ENCODE measurements around the gene IFIT2.

DNA sequence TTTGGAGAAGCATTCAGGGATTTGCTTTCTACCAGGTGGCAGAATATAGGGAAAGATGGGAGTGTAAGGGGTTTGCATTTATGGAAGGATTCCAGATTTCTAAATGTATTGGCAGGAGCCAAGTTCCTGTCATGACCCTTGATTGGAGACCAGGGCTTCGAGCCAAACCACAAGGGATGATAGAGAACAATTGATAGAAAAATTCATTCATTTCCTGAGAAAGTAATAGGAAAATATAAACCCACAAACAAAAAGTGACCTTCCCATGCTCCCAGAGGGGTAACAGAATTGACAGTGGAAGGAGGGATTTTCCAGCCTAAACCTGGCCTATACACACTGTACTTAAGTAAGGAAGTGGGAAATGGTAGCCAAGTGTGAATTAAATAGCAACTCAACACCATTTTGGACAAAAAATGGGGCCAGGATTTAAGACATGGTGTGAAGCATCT lies 22.4 kb upstream of the IFIT2 start:
- no peak for TF ChIP-seq SUZ12 (IDR thresholded peaks at IDR 0.05)
- no peak for TF ChIP-seq L3MBTL2 (conservative IDR thresholded peaks at IDR 0.05)
- no peak for TF ChIP-seq TARDBP (IDR thresholded peaks at IDR 0.05)
- TF ChIP-seq NFRKB (IDR thresholded peaks at IDR 0.05): no peak
- TF ChIP-seq FOXM1 (IDR thresholded peaks at IDR 0.05; ENCODE audit: borderline replicate concordance): no peak
- no peak for TF ChIP-seq BHLHE40 (IDR thresholded peaks at IDR 0.05; ENCODE audit: borderline replicate concordance)
- TF ChIP-seq FOXA1 (IDR thresholded peaks at IDR 0.05): no peak
- no peak for TF ChIP-seq SP1 (IDR thresholded peaks at IDR 0.05)
- TF ChIP-seq LEF1 (IDR thresholded peaks at IDR 0.05; ENCODE audit: borderline replicate concordance): no peak
- TF ChIP-seq CTBP1 (IDR thresholded peaks at IDR 0.05; ENCODE audit: borderline replicate concordance): no peak
- no peak for TF ChIP-seq FOXK2 (IDR thresholded peaks at IDR 0.05)
